BJ (cell line): Measurements from ENCODE around the gene RAF1. TPM values are rescaled to one million over a fixed set of nuclear protein-coding genes. Genes with fewer than 3 reads are reported as not detected.
A peak's percentile ranks its signal among the peaks of the same experiment; 100 is the strongest.
"Not testable (repeated sequence)": the region's sequence is repeated elsewhere in the genome, so short reads cannot be mapped to it uniquely, and the experiment has no call there.

Source experiments
- CTCF ChIA-PET: fragments of 350-600 bp; formaldehyde crosslinking; extraction: SDS; loops from one replicate; lab custom pipeline; 2021; ENCODE audit warnings: antibody characterized with exemption, inconsistent platforms; lab: Yijun Ruan, JAX
- POLR2A ChIA-PET: fragments of 300-600 bp; sonication (Branson Sonifier 250); formaldehyde crosslinking; extraction: SDS; loops from one replicate; lab custom pipeline; 2021; ENCODE audit warnings: antibody characterized with exemption; lab: Charles Lee
- DNase-seq: peaks from one replicate; pipeline ENCODE4 v3.0.0-alpha.2; 2011; ENCODE audit warnings: low read depth
- H3K27me3 ChIP-seq: 2 replicates; pipeline ENCODE4 v1.6.0; 2011; ENCODE audit warnings: low read length; ENCODE audit not compliant: control insufficient read depth, insufficient read depth
- H3K36me3 ChIP-seq: 2 replicates; pipeline ENCODE4 v1.5.1; 2011; ENCODE audit warnings: low read length; ENCODE audit not compliant: control insufficient read depth, insufficient read depth
- H3K4me3 ChIP-seq: 2 replicates; pipeline ENCODE4 v1.5.1; 2011; ENCODE audit warnings: low read depth, mild to moderate bottlenecking, control low read depth, low read length
- polyA plus RNA-seq: library from polyadenylated mRNA; depleted of rRNA; stranded (reverse); fragments of >200 nt; gene quantifications from 2 replicates; pipeline ENCODE4 v1.2.3, GENCODE V29; 2011
- TF ChIP-seq, protein P1 (sequence below): IDR thresholded peaks from 2 replicates; pipeline ENCODE4 v1.5.1; 2011; ENCODE audit warnings: low read depth, mild to moderate bottlenecking, control low read depth, inconsistent platforms, low read length, moderate library complexity; ENCODE audit not compliant: insufficient read depth

RAF1 gene
- polyA plus RNA-seq, 1 experiment: 122 TPM

DNA sequence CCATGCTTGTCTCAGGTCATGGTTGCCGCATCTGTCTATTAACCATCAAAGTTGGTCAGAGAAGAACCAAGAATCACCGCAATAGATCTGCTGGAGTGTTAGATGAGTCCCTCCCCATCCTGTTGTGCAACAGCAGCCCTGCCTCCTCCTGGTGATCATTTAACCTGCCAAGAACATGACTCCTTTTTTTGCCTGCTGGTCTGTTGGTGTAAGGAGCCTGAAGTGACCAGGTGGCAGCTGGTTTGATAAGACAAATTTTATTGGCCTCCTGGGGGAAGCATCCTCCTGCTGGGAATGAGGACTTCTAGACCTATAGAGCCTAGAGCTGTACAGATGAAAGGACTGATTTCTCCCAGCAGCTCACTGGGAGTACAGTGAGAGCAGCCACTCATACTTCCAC, 43.5 kb upstream of the RAF1 start:
- ChIA-PET POLR2A (interaction anchor here (0.5 kb wide), 1 partner anchor 13 kb away, joined by 5 read pairs; no protein-coding TSS in a partner anchor), CTCF (interaction anchor here (0.6 to 5.2 kb wide), 13 partner anchors 9 to 132 kb away, joined by 3 to 37 read pairs (median 3); partner anchors contain the start of gene RAF1)
- Histone ChIP-seq H3K27me3 (no peaks in the 10 kb centered on the region), H3K36me3 (no peaks in the 10 kb centered on the region), H3K4me3 (no peak overlapping the region)
- TF ChIP-seq, protein P1, sequence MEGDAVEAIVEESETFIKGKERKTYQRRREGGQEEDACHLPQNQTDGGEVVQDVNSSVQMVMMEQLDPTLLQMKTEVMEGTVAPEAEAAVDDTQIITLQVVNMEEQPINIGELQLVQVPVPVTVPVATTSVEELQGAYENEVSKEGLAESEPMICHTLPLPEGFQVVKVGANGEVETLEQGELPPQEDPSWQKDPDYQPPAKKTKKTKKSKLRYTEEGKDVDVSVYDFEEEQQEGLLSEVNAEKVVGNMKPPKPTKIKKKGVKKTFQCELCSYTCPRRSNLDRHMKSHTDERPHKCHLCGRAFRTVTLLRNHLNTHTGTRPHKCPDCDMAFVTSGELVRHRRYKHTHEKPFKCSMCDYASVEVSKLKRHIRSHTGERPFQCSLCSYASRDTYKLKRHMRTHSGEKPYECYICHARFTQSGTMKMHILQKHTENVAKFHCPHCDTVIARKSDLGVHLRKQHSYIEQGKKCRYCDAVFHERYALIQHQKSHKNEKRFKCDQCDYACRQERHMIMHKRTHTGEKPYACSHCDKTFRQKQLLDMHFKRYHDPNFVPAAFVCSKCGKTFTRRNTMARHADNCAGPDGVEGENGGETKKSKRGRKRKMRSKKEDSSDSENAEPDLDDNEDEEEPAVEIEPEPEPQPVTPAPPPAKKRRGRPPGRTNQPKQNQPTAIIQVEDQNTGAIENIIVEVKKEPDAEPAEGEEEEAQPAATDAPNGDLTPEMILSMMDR: no peak
- DNase-seq: no peak

DNA sequence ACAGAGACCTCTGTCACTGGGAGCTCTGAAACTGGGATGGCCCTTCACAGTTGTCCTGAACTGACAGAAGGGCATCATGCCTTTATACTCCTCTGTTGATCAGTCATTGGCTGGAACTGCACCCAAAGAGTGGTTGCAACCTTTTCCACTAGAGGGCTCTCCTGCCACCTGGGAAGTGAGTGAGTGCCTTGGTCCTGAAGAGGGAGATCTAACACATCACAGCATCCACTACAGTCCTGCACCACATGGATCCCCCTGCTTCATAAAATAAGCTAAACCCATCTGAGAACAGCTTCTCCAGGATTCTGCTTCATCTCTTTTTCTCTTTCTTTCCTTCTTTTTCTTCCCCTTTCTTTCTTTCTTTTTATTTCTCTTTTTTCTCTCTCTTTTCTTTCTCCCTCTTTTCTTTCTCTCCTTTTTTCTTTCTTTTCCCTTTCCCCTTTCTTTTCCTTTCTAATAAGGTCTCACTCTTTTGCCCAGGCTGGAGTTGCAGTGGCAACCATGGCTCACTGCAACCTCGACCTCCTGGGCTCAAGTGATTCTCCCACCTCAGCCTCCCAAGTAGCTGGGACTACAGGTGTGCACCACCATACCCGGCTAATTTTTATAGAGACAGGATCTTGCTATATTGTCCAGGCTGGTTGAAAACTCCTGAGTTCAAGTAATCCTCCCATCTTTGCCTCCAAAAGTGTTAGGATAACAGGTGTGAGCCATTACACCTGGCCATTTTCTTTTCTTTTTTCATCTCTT, 42.8 kb upstream of the RAF1 start:
- no peak for DNase-seq
- no peaks in the 10 kb centered on the region for H3K27me3 ChIP-seq
- POLR2A ChIA-PET: no interaction called here

DNA sequence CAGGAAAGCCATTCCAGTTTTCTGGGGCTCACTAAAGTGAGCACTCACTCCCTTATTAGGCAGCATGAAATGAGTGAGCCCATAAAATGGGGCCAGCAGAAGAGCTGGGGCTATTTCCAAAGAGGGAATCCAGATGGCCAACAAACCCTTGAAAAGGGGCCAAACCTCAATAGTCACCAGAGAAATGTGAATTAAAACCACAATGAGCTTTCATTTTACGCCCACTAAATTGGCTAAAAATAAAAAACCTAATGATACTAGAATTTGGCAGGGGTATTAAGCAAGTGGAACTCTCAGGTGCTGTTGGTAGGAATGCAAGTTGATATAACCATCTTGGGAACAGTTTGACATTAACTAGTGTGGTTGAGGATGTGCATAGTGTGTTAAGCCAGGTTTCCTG, 42.1 kb upstream of the RAF1 start:
- no peak overlapping the region for H3K4me3 ChIP-seq
- H3K27me3 ChIP-seq: no peaks in the 10 kb centered on the region
- CTCF ChIA-PET: interaction anchor here (0.9 to 5.2 kb wide), 11 partner anchors 8 to 136 kb away, joined by 3 to 37 read pairs (median 6); partner anchors contain the start of genes RAF1 and RPL32
- H3K36me3 ChIP-seq: no peaks in the 10 kb centered on the region
- DNase-seq: peak; percentile 74
- TF ChIP-seq, protein P1: no peak
- POLR2A ChIA-PET: interaction anchor here (0.6 kb wide), 1 partner anchor 1115 kb away, joined by 4 read pairs; no protein-coding TSS in a partner anchor

More for the DNA sequence above, 42.8 kb upstream of the RAF1 start:
- TF ChIP-seq, protein P1: peak; percentile 76
- H3K4me3 ChIP-seq: no peak overlapping the region
- CTCF ChIA-PET: interaction anchor here (0.6 to 5.2 kb wide), 18 partner anchors 8 to 222 kb away, joined by 3 to 37 read pairs (median 4); partner anchors contain the start of genes RAF1, RPL32 and TSEN2
- no peaks in the 10 kb centered on the region for H3K36me3 ChIP-seq

DNA sequence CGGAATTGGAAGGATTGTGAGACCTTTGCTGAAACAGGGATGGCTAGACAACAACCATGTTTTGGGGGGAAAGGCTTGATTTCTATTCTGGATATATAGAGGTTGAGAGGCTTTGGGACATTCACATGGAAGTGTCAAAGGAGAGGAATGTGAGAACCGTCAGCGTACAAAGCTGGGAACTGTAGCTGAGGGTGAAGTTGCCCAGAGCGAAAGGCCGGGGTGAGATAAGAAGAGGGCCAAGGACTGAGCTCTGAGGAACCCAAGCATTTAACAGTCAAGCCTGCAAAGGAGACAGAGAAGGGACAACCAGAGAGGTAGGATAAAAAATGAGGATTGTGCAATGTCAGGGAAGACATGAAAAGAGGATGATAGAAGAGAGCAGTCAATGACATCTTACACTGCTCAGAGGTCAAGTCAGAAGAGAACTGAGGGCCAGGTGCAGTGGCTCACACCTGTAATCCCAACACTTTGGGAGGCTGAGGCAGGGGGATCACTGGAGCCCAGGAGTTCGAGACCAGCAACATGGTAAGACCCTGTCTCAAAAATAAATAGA, 41.5 kb upstream of the RAF1 start:
- ChIA-PET POLR2A (interaction anchor here (0.6 kb wide), 1 partner anchor 1114 kb away, joined by 4 read pairs; no protein-coding TSS in a partner anchor), CTCF (interaction anchor here (0.9 to 5.2 kb wide), 7 partner anchors 9 to 60 kb away, joined by 3 to 37 read pairs (median 7); partner anchors contain the start of gene RAF1)
- no peak for DNase-seq
- no peaks in the 10 kb centered on the region; the same call in 1 of the 2 replicates for H3K27me3 ChIP-seq
- H3K36me3 ChIP-seq: no peaks in the 10 kb centered on the region
- TF ChIP-seq, protein P1: no peak
- no peak overlapping the region for H3K4me3 ChIP-seq

DNA sequence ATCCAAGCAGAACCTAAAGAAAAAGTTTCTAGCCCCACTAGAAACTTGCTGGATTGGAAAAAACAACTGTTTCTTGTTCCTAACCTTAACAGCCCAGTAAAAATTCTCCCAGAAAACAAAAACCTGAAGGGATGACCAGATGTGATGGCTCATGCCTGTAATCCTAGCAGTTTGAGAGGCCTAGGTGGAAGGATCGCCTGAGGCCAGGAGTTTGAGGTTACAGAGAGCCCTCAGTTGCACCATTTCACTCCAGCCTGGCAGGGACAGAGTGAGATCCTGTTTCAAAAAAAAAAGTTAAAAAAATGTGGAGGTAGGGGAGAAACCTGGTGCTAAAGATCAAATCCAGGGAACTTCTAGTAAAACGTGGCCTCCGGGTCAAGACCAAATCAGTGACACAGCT, 38.6 kb upstream of the RAF1 start:
- no peaks in the 10 kb centered on the region for H3K36me3 ChIP-seq
- CTCF ChIA-PET: interaction anchor here (0.6 kb wide), 1 partner anchor 1209 kb away, joined by 3 read pairs; no protein-coding TSS in a partner anchor
- H3K4me3 ChIP-seq: no peak overlapping the region
- POLR2A ChIA-PET: no interaction called here
- TF ChIP-seq, protein P1: no peak
- no peaks in the 10 kb centered on the region; the same call in 1 of the 2 replicates for H3K27me3 ChIP-seq
- no peak for DNase-seq

DNA sequence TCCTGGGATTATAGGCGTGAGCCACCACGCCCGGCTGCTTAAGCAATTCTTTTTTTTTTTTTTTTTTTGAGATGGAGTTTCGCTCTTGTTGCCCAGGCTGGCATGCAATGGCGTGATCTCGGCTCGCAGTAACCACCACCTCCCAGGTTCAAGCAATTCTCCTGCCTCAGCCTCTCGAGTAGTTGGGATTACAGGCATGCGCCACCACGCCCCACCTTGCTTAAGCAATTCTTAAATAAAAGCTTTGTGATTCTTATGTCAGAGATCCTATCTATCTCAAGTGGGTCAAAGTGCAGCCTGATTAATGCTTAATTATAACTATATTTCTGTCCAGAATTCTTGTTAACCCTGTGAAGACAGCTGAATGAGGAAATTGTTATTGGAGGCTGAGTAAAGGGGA, 37.7 kb upstream of the RAF1 start:
- POLR2A ChIA-PET, H3K36me3 ChIP-seq, CTCF ChIA-PET, H3K4me3 ChIP-seq, DNase-seq, H3K27me3 ChIP-seq: not testable (repeated sequence)
